Glomerular visceral epithelial cell (primary cell): ENCODE results near the gene NOL3.
"Not testable (repeated sequence)": the region's sequence is repeated elsewhere in the genome, so short reads cannot be mapped to it uniquely, and the experiment has no call there.

Source experiments
- DNase-seq: peaks from one replicate; pipeline ENCODE4 v3.0.0-alpha.2; 2016; ENCODE audit errors: extremely low spot score

Gene NOL3

DNA sequence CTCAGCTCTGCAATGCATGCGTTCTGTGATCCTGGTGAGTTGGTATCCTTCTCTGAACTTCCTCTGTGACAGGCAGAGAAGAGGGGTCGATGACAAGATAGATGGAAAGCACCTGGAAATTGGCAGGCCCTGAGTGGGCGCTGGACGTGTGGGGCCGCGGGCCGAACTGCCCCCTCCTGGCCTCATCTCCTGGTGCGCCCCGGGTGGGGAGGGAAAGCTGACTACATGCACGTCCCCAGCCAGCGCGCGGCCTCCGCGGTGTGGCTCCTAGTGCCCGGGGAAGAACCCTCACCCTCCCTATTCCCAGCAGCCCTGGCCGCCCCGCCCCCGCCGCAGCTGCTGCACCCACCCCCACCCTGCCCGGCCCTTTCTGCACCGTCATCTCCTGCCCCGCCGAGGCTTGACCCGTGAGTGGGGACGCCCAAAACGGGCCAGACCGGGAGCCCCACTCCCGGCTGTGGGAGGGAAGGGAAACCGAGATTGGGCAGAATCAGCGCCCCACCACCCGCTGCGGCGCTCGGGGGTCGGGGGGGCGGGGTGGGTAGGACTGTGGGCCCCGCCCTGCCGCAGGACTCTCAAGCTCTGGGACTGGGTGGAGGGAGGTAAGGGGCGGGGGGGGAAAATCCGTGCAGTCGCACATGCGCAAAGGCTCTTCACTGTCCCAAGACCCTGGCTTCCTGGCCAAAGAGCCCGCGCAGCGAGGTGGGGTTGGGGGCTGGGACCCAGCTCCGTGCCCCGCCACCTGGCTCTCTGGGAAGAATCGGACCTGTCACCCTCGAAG, at the start of gene NOL3:
NOL3 (plus strand) TSS at position 371 of the 781 bp plus-strand sequence.
- peak; percentile 84 for DNase-seq

DNA sequence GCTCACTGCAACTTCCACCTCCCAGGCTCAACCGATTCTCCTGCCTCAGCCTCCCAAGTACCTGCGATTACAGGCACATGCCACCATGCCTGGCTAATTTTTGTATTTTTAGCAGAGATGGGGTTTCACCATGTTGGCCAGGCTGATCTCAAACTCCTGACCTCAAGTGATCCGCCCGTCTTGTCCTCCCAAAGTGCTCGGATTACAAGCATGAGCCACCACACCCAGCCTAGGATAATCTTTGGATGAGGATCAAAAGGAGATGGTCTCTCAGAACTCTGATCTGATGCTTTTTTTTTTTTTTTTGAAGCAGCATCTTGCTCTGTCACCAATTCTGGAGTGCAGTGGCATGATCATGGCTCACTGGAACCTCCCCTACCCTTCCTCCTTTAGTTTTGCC, 47.5 kb upstream of the NOL3 start:
- DNase-seq = not testable (repeated sequence)

DNA sequence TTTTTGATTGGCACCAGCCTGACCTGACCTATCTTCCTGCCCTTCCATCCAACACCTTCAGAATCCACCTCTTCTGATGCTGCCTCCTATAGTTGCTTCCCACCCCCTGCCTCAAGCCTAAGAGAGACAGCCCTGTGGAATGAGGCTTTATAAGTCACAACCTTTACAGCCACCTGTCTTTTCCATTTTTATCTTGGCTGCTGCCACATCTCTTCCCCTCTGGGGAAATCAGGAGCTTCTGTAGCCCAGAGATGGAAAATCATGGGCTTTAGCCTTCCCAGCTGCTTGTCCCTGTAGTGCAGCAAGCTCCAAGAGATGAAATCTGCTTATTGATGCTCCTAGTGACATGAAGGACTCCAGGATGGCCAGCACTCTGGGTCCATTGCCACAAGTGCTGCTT, 41.9 kb upstream of the NOL3 start:
- no peak for DNase-seq

DNA sequence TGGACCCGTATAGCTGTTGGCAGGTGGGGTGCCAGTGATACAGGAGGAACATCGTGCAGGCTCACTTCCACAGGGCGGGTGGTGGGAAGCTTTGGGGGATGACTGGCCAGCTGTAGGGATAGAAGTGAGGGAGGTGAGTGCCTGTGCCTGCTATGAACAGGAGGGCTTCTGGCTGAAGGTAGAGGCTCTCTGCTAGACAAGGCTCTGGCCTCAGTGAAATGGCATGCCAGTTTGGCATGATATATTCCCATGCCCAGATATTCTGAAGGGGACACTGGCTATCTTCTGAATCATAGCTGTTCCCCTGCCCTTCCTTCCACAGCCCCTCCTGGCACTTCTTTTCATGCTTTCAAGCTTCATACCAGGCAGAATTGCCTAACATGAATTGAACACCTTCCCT, 41.5 kb upstream of the NOL3 start:
- DNase-seq = no peak

GRCh38 chr16:67129422-67129821, 40.9 kb upstream of the NOL3 start:
- no peak for DNase-seq

DNA sequence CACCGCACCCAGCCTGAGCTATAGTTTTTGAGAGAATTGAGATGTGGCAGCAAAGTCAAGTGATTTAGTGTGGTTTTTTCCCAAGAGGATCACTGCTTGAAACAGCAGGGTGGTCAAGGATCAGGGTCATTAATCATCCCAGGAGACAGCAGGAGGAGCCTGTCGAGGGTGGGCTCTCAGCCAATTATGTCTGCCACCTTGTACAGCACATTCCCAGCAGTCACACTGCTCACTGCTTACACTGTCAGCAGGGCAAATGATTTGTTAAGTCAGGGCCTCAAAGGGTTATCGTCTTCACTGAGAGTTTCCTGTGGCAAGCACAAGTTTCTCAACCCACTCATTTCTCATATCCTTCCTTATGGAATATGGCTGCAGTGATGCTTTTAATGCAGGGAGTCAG, 32.7 kb upstream of the NOL3 start:
- DNase-seq = peak; percentile 35

DNA sequence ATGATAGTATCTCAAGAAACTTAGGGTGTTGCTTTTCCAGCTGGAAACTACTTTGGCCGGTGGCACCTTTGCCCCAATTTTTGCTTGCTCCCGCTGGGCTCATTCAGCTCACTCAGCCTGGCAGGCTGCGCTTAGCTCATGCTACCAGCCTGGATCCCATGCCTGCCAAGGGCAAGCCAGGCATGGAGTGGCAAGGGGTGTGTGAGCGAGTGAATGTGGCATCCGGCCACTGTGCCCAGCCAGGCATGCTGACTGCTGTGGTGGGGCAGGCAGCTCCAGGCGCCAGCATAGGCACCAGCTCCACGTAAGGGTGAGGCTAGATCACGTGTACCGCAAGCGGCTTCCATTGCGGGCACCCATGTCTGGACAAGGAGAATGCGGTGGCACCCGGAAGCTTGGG, 28.9 kb upstream of the NOL3 start:
- DNase-seq = no peak

DNA sequence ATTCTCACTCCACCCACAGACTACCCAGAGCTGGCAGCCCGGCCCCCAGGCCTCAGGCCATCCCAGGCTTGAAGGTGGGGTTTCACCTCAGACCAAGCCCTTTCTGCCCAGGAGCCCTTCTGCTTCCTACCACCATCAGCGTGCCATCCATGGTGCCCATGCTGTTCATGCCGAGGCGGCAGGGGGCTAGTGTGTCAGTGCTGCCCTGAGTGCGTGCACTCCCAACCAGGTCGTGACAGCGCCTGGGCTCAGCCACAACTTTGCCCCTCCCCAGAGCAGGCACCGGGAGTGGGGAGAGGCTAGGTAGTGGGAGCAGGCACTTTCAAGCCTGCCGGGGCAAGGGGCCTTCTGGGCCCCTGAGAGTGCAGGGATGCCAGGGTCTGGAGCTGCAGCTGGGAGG, 28.0 kb upstream of the NOL3 start:
- DNase-seq = no peak

GRCh38 chr16:67144943-67145342, 25.4 kb upstream of the NOL3 start:
- DNase-seq = no peak

GRCh38 chr16:67145746-67146145, 24.6 kb upstream of the NOL3 start:
- no peak for DNase-seq

- DNase-seq = no peak
Observed at GRCh38 chr16:67146523-67147357, 23.6 kb upstream of the NOL3 start.

DNA sequence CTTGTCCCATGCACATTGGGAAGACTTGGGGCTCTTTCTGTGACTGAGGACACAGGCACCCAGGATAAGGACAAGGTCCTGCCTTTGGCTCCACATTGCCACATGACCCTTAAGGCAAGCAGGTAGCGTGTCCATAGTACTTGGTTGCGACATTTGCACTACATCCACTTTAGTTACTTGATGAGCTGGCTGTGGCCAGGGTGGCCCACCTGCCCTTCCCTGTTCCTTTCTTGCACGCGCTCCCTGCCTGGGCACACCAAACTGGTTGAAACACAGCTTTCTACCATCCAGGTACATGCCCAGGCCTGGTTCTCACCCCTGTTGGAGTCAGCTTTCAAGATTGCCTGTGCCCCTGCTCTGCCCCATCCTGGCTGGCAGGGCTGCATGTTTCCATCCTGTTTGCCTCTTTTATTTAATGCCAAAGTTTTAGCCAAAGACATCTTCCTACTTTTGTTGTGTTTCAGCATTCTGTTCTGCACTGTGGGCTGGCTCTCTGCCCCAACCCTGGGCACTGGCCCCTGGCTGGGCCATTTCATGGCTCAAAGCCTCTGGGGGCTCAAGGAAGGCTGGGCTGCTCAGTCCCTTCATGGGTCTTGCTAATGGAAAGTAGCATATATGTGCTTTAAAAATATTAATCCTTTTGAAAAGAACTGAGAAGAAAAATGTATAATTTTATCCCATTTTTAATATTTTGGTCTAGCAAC, 22.7 kb upstream of the NOL3 start:
- no peak for DNase-seq

DNA sequence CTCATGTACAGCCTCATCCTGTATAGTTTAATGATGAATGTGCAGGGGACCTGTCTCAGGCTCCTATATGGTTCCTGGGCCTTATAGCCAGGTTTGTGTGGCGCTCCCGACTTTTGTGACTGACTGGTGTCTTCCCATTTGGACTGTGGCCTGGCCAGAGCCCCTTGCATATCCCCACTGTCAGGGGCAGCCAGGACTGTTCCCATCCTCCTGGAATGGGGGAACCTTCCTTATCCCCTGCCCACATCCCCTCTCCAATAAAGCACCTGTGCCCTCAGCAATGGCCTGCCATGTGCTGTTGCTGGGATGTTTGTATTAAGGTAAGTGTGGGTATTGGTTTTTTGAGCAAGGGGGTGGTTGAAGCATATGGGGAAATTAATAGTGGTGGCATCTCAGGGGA, 22.1 kb upstream of the NOL3 start:
- no peak for DNase-seq

- DNase-seq = no peak
Observed at GRCh38 chr16:67148656-67149275, 21.6 kb upstream of the NOL3 start.

DNA sequence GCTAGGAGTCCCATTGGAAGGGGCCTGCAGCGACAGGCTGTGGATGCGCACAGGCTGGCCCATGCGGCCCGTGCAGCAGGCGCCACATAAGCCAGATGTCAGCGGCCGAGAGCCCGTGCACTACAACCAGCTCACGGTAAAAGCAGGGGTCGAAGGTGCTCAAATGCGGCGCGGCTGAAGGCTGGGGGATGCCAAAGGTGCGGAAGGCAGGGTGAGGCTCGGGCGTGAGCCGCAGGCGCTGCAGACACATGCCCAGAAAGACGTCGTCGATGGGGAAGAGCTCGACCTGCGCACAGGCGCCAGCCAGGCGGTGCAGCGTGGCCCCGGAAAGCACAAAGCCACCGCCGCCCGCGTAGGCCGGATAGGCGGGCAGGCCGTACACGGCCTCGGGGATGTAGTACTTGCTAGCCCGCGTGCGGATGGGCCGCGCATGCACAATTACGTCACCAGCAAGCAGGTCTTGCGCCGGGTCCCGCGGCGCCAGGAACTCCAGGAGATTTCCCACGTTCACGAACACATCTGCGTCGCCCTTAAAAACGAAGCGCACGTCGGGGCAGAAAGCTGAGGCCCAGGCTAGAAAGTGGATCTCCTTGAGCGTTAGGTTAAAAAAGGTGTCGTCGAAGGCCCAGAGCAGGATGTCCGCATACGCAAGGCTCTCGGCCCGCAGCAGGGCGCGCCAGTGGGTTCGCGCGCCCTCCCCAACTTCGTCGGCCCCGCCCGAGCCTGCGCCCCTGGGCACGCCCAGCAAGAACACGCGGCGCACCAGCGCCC, 20.9 kb upstream of the NOL3 start:
- no peak for DNase-seq

DNA sequence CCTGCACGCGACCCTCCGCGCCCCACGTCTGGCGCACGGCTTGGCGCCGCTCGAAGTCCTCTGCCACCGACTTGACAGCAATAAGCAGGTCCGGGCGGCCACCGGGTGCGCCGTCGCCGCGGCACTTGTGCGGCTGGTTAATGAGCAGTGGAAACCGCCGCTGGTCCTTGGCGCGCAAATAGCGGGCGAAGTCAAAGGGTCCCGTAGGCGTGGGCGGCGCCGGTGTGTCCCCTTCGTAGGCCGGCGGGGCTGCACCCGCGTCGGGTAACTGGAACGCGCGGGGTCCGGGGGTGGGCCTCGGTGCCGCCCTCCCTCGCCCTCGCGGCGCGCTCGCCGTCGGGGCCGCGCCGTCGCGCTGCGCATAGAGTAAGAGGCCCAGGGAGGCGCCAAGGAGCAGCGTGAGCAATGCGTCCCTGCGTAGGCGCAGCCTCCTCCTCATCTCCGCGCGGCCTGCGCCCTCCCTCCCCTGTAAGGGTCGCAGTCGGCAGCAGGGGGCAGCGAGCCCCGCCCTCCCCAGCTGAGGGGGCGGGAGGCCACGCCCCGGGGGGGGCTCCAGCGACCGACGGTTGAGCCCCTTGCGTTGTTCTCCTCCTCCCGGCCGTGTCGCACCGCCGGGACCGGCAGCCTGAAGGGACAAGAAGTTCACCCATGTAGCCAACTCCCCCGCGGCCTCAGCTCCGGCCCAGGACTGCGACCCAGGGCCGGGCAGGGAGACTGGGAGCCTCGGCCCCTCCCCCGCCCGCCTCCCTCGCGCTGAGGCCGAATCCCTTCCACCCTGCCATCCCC, 20.1 kb upstream of the NOL3 start:
- no peak for DNase-seq

- peak; percentile 60 for DNase-seq
Observed at GRCh38 chr16:67150833-67151396, 19.4 kb upstream of the NOL3 start, which contains the start of gene B3GNT9. B3GNT9 (minus strand) TSS chr16:67150998; CDS start chr16:67150485, 513 bp downstream.

DNA sequence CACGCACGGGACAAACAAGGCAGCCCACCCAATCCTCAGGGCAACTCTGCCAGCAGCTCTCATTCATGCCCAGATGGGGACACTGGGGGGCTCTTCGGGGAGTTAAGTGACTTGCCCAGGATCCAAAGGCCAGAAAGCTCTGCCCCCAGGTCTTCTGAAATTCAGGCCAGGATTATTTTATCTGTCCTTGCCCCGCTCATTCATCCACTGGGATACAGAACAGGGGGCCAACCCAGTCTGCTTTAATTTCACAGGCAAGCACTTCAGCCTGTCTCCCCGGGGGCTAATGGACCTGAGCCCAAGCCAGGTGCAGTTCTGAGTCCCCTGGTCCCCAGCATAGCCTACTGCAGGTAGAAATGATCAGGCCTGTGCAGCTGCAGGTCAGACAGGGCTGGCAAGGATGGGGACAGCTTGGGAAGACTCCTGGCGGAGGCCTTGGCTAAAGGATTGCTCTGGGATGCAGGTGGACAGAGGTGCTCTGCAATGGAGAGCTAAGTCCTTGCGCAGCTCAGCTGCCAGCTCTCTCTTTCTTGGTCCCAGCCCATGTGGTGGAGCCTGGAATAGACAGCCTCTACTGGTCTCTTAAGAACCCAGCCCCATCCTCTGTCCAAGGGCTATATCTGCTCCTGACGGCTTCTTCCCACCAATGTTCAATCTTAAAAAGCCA, 18.8 kb upstream of the NOL3 start:
- no peak for DNase-seq

- DNase-seq = no peak
Observed at GRCh38 chr16:67154578-67155294, 15.6 kb upstream of the NOL3 start.
